ENCODE results near the gene EEF1B2.

DNA sequence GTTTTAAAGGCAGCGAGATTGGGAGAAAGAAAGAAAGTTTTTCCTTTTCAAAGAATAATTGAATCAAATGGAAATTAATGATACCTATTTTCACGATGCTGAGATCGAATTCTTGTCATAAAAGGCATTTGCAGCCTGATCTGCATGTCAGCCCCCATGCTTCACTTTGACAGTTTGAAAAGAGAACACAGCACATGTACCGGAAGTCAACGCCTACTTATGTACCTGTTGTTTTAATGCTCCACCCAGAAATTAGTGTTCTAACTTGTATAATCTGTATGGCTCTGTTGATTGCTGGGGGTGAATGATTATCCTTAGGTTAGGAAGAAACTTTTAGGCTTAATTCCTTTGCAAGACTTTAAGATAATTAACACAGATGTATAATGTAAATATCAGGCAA is 31.0 kb downstream of the EEF1B2 start:
- TF ChIP-seq ZNF274 (IDR thresholded peaks at IDR 0.05; ENCODE audit: low read depth, low read length): no peak
- no peak for TF ChIP-seq SUZ12 (IDR thresholded peaks at IDR 0.05; ENCODE audit: extremely low read depth, insufficient read depth, insufficient read length)
- TF ChIP-seq YY1 (IDR thresholded peaks at IDR 0.05; ENCODE audit: insufficient read depth, insufficient read length): no peak

Measured in NT2/D1 (cell line).